Gastroesophageal sphincter (tissue), 3 donors: ENCODE data around the gene PNPO.

Source experiments
- CTCF ChIP-seq, 4 experiments: fragments of 200-600 bp in 2 of 4; fragments of 450-650 bp in 2 of 4; sonication (generic) in 1 of 4; IDR thresholded peaks; one replicate each; pipeline ENCODE4 v1.5.1; 2017 to 2019; ENCODE audit warnings: antibody characterized with exemption in 4 of 4, mild to moderate bottlenecking in 2 of 4, moderate library complexity in 2 of 4
- POLR2A ChIP-seq, 2 donors: fragments of 450-650 bp; IDR thresholded peaks; one replicate each; pipeline ENCODE4 v1.6.1; 2017; ENCODE audit warnings: antibody characterized with exemption in 2 of 2, mild to moderate bottlenecking in 2 of 2, moderate library complexity in 1 of 2

GRCh38 chr17:47896672-47897490 lies 44.5 kb upstream of the PNPO start:
- TF ChIP-seq CTCF (IDR thresholded peaks at IDR 0.05), result no peak
- no peak for TF ChIP-seq POLR2A (IDR thresholded peaks at IDR 0.05)
